K562 treated with DMSO at 1 percent for 48 hours (cell line): Measurements from ENCODE around the gene PIK3C2B. TPM values are rescaled to one million over a fixed set of nuclear protein-coding genes. Genes with fewer than 3 reads are reported as not detected.

ENCODE experiments used
- total RNA-seq: library from RNA; unstranded; fragments of 300-600 nt; gene quantifications from 2 replicates; pipeline ENCODE4 v1.2.3, GENCODE V29; 2022; ENCODE audit warnings: low replicate concordance; ENCODE audit errors: extremely low read depth

Gene PIK3C2B
- total RNA-seq, result not detected in 2 replicates

GRCh38 chr1:204494281-204495077 is at the start of gene PIK3C2B:
PIK3C2B (minus strand) TSS chr1:204494805; CDS start chr1:204469802, 25,003 bp downstream.

GRCh38 chr1:204516180-204516879 is 21.7 kb upstream of the PIK3C2B start, which contains the start of gene MDM4:
MDM4 (plus strand) TSS chr1:204516406; CDS start chr1:204525519, 9,113 bp downstream.

Other genes with a start within 250 kb of the PIK3C2B start
- not detected in 2 replicates for gene PLEKHA6, start 134.9 kb downstream of the PIK3C2B start, total RNA-seq
- not detected in 2 replicates for gene PPP1R15B, start 83.0 kb downstream of the PIK3C2B start, total RNA-seq
- not detected in 2 replicates for gene MDM4, start 21.6 kb upstream of the PIK3C2B start, total RNA-seq
- gene LRRN2, start 190.9 kb upstream of the PIK3C2B start, total RNA-seq, result not detected in 2 replicates